Amniotic epithelial cell (primary cell): Measurements from ENCODE around the gene RHEBL1.

Source experiments
- DNase-seq: peaks from one replicate; pipeline ENCODE4 v3.0.0-alpha.2; 2010; ENCODE audit warnings: low read depth

RHEBL1 gene

GRCh38 chr12:49037111-49037946 lies 32.5 kb downstream of the RHEBL1 start:
- DNase-seq = no peak

GRCh38 chr12:49036029-49036428 lies 33.8 kb downstream of the RHEBL1 start:
- DNase-seq = no peak

GRCh38 chr12:49034286-49034622 lies 35.5 kb downstream of the RHEBL1 start:
- no peak for DNase-seq

GRCh38 chr12:49033611-49034285 lies 36.0 kb downstream of the RHEBL1 start:
- no peak for DNase-seq

GRCh38 chr12:49032679-49033447 lies 36.9 kb downstream of the RHEBL1 start:
- DNase-seq = no peak

- no peak for DNase-seq
These were observed 37.5 kb downstream of the RHEBL1 start for GRCh38 chr12:49032276-49032675.

- no peak for DNase-seq
These were observed 38.1 kb downstream of the RHEBL1 start for GRCh38 chr12:49031573-49032161.

GRCh38 chr12:49030714-49031572 lies 38.8 kb downstream of the RHEBL1 start:
- no peak for DNase-seq

GRCh38 chr12:49030119-49030518 lies 39.7 kb downstream of the RHEBL1 start:
- DNase-seq = no peak

GRCh38 chr12:49028666-49029275 lies 41.0 kb downstream of the RHEBL1 start:
- no peak for DNase-seq

GRCh38 chr12:49027846-49028555 lies 41.8 kb downstream of the RHEBL1 start:
- no peak for DNase-seq

GRCh38 chr12:49026678-49027480 lies 42.9 kb downstream of the RHEBL1 start:
- DNase-seq = no peak

- DNase-seq = no peak
These were observed 43.7 kb downstream of the RHEBL1 start for GRCh38 chr12:49026101-49026500.

GRCh38 chr12:49025463-49025862 lies 44.3 kb downstream of the RHEBL1 start:
- DNase-seq = no peak

- DNase-seq = no peak
These were observed 45.2 kb downstream of the RHEBL1 start for GRCh38 chr12:49024543-49024942.

GRCh38 chr12:49023812-49024211 lies 46.0 kb downstream of the RHEBL1 start:
- DNase-seq = no peak

- DNase-seq = no peak
These were observed 47.1 kb downstream of the RHEBL1 start for GRCh38 chr12:49022558-49023178.

- DNase-seq = no peak
These were observed 48.4 kb downstream of the RHEBL1 start for GRCh38 chr12:49021292-49021915.

- DNase-seq = no peak
These were observed 49.3 kb downstream of the RHEBL1 start for GRCh38 chr12:49020441-49020840.
